WI38 (cell line): ENCODE measurements around the gene CDS2.

Experiments
- H3K4me3 ChIP-seq: 2 replicates; pipeline ENCODE4 v1.5.1; 2011; ENCODE audit warnings: low read depth, mild to moderate bottlenecking, control low read depth, low read length
- TF ChIP-seq, protein P1 (sequence below): IDR thresholded peaks from 2 replicates; pipeline ENCODE4 v1.5.1; 2012; ENCODE audit warnings: low read depth, mild to moderate bottlenecking, control low read depth, low read length

The CDS2 gene

DNA sequence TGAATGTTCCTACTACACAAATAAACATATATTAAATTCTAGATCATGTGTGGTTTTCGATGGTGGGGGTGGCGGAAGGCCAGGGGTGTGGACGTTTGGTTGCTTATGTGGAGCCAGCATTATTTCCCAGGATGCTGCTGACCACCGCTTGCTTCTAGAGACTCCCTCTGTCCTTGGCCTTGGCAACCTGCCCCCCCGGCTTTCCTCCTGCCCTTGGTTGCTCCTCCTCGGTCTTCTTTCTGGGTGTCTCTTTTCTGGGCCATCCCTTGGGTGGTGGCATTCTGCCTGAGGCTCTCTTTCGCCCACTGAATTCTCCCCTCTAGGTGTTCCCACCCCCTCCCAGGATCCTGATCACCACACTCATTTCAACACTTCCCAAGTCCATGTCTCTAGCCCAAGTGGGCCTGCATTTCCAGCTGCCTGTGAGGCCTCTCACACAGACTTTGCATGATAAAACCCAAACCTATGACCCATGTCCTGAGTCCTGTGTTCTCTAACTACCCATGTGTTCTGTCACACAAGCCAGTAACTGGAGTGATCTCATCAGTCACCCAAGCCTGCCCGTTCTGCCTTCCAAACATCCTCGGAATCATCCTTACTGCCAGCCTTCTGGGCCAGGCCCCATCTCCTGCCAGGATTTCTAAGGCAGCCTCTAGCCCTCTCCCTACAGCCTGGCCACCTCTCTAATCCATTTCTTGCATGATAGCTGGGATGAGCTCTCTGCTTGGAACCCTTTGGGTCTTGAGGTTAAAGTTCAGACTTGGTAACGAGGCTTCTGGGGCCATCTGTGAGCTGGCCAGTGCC is 71.2 kb downstream of the CDS2 start:
- no peak overlapping the region for H3K4me3 ChIP-seq
- TF ChIP-seq, protein P1, sequence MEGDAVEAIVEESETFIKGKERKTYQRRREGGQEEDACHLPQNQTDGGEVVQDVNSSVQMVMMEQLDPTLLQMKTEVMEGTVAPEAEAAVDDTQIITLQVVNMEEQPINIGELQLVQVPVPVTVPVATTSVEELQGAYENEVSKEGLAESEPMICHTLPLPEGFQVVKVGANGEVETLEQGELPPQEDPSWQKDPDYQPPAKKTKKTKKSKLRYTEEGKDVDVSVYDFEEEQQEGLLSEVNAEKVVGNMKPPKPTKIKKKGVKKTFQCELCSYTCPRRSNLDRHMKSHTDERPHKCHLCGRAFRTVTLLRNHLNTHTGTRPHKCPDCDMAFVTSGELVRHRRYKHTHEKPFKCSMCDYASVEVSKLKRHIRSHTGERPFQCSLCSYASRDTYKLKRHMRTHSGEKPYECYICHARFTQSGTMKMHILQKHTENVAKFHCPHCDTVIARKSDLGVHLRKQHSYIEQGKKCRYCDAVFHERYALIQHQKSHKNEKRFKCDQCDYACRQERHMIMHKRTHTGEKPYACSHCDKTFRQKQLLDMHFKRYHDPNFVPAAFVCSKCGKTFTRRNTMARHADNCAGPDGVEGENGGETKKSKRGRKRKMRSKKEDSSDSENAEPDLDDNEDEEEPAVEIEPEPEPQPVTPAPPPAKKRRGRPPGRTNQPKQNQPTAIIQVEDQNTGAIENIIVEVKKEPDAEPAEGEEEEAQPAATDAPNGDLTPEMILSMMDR, result no peak

DNA sequence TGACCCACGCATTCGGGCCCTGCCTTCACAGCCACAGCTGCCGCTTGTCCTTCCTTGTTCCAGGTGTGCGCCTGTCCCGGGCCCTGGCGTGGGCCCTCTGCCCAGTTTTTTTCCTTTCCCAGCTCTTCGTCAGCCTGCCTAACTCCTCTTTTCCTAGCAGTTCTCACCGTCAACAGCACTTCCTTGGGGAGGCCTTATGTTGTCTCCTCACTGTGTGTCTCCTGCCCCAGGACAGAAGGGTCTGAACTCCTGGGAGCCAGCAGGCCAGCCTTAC is 71.8 kb downstream of the CDS2 start:
- TF ChIP-seq, protein P1, result no peak
- H3K4me3 ChIP-seq, result no peak overlapping the region

DNA sequence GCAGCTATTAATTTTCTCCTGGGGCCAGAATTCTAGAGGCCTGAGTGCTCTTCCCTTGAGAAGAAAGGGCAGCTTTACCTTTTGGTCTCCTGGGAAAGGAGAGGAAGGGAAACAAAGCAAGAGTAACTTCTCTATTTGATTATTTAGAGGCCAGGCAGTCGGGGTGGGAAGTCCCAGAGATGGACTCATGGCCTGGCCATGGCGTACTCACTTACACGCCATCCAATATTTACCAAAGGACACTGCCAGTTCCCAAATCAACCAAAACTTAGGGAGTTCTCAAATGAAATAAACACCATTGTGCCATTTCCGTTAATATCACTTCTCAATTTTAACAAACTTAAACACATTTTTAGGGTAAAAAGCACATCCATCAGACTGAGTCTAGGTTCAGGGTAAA is 76.6 kb downstream of the CDS2 start:
- no peak overlapping the region for H3K4me3 ChIP-seq
- TF ChIP-seq, protein P1, result no peak

DNA sequence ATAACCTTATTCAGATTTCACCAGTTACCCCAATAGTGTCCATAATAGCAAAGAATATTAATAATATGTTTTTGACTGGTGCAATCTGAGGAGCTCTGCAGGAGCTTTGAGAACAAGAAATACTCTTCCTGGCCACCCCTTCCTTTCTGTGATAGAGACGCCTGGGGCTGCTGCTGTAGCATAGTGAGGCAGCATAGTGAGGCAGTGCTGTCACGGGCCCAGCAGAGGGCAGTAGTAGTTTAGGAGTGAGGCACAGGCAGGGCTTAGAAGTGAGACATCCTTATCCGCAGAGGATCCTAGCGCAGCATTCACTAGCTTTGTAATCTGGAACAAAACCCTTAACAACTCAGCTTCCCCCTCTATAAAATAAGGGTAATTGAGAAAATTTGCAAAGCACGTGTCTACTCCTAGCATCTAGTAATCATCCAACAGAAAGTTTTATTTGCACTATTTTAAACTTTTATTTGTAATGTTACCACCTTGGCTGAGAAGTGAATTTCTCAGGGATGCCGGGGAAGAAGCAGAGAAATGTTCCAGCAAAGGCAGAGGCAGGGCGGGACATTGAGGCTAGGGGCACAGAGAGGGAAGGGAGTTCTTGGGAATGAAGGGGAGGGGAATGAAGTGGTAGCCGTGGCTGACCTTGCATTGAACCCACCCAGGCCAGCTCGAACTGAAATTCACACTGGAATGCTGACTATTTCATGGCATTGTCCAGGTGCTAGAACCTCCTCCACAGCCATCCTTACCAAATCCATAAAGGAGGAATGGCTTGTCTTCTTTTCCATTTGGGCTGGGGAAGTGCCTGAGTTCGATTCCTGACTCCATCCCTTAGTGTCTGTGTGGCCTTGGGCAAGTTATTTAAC is 78.8 kb downstream of the CDS2 start:
- H3K4me3 ChIP-seq, result no peak overlapping the region

DNA sequence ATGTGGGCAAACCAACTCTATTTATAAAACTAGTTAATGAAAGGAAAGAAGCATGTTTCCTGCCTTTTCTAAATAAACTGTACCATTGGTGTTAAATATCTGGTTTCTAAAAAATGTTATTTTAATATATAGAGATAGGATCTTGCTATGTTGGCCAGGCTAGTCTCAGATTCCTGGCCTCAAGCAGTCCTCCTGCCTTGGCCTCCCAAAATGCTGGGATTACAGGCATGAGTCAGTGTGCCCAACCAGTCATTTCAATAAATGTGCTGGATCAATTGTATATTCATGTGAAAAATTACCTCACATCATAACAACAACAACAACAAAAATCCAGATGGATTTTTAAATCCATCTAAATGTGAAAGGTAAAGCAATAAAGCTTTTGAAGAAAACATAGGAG is 80.3 kb downstream of the CDS2 start:
- no peak overlapping the region for H3K4me3 ChIP-seq
- TF ChIP-seq, protein P1, result no peak

More for the DNA sequence above, 78.8 kb downstream of the CDS2 start:
- TF ChIP-seq, protein P1, result peak; percentile 90

DNA sequence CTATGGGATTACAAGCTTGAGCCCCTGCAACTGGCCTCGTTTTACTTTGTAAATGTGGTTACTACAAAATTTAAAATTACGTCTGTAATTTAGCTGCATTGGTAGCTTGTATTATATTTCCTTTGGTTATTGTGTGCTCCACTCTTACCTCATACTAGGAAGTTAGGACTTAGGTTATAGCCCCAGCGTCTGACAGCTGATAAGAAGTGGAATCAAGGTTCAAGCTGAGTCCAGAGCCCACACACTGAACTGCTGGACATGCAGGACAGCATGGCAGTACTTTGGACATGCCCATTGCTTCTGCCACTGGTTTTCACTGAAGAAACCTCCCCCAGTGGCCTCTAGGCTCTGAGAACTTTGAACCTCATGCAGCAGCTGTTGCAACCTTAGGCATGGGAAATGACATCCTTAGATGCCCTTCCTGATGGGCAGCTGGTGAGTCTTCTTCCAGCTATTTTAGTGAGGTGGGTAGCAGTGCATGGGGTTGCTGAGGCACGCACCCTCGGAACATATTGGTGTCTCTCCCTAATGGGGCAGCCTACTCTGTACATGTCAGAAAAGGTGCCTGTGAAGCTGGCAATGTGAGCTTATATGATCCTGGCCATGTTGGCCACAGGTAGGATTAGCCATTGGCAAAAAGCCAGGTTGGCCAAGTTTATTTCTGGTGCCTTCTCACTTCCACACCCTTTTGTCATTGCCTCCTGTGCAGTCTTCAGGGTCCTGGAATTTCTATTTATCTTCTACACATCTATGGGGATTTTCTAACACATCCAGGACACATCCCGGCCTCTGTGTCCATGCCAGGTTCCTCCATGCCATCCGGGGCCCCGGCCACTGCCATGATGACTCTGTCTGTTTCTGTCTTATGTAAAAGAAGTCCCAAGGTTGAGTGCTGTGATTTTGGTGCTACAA is 85.3 kb downstream of the CDS2 start:
- TF ChIP-seq, protein P1, result no peak
- no peak overlapping the region for H3K4me3 ChIP-seq
